ENCODE measurements around the gene PCID2. TPM values are rescaled to one million over a fixed set of nuclear protein-coding genes. Genes with fewer than 3 reads are reported as not detected.

PCID2 gene
- total RNA-seq, 1 donor from 2014 or later, result 99.6 TPM

GRCh38 chr13:113239357-113239756 lies 30.9 kb upstream of the PCID2 start:
- no peak overlapping the region for H3K4me3 ChIP-seq
- H3K27ac ChIP-seq, result no peak overlapping the region
- no peaks in the 10 kb centered on the region for H3K79me2 ChIP-seq (ENCODE audit: low read depth)
- H4K20me1 ChIP-seq (ENCODE audit: low read depth), result no peaks in the 10 kb centered on the region
- peaks cover 22% of the 10 kb centered on the region for H3K36me3 ChIP-seq
- TF ChIP-seq EZH2phosphoT487 (IDR thresholded peaks at IDR 0.05) (no peak), EZH2 (IDR thresholded peaks at IDR 0.05) (no peak), CTCF (IDR thresholded peaks at IDR 0.05) (no peak)
- no peaks in the 10 kb centered on the region for H3K9me3 ChIP-seq (ENCODE audit: low read depth)
- H3K4me3 Mint-ChIP-seq, result no peak overlapping the region
- H3K4me2 ChIP-seq, result no peak overlapping the region
- no peaks in the 10 kb centered on the region for H3K27me3 Mint-ChIP-seq (ENCODE audit: insufficient read depth, low read depth)
- H3K27ac Mint-ChIP-seq, result no peak overlapping the region
- H3K4me1 ChIP-seq, result no peaks in the 10 kb centered on the region
- no peak overlapping the region for H2AFZ ChIP-seq (replicated peaks)
- H3K9me3 Mint-ChIP-seq, result no peaks in the 10 kb centered on the region
- DNase-seq (ENCODE audit: low spot score), result no peak
- H3F3A ChIP-seq (ENCODE audit: low read depth), result no peaks in the 10 kb centered on the region
- no peaks in the 10 kb centered on the region for H3K4me1 Mint-ChIP-seq
- H3K27me3 ChIP-seq, result no peaks in the 10 kb centered on the region
- peaks cover 13% of the 10 kb centered on the region for H3K36me3 Mint-ChIP-seq
- H3K9ac ChIP-seq, result no peak overlapping the region

- Histone ChIP-seq H2AFZ (replicated peaks) (no peak overlapping the region), H3K79me2 (ENCODE audit: low read depth) (no peaks in the 10 kb centered on the region), H3K9ac (no peak overlapping the region), H3K27ac (no peak overlapping the region), H3K27me3 (no peaks in the 10 kb centered on the region), H3K4me2 (no peak overlapping the region), H3K4me3 (no peak overlapping the region), H3K4me1 (no peaks in the 10 kb centered on the region), H4K20me1 (ENCODE audit: low read depth) (no peaks in the 10 kb centered on the region), H3F3A (ENCODE audit: low read depth) (no peaks in the 10 kb centered on the region), H3K36me3 (peaks cover 19% of the 10 kb centered on the region), H3K9me3 (ENCODE audit: low read depth) (no peaks in the 10 kb centered on the region)
- H3K4me3 Mint-ChIP-seq, result no peak overlapping the region
- no peaks in the 10 kb centered on the region for H3K27me3 Mint-ChIP-seq (ENCODE audit: insufficient read depth, low read depth)
- TF ChIP-seq CTCF (IDR thresholded peaks at IDR 0.05) (no peak), EZH2 (IDR thresholded peaks at IDR 0.05) (no peak), EZH2phosphoT487 (IDR thresholded peaks at IDR 0.05) (no peak)
- DNase-seq (ENCODE audit: low spot score), result no peak
- H3K36me3 Mint-ChIP-seq, result peaks cover 9% of the 10 kb centered on the region
- no peak overlapping the region for H3K27ac Mint-ChIP-seq
- no peaks in the 10 kb centered on the region for H3K9me3 Mint-ChIP-seq
- no peaks in the 10 kb centered on the region for H3K4me1 Mint-ChIP-seq
Observed at GRCh38 chr13:113238536-113238935, 30.1 kb upstream of the PCID2 start.

- no peaks in the 10 kb centered on the region for H3K4me1 ChIP-seq
- H3K36me3 Mint-ChIP-seq, result peaks cover 13% of the 10 kb centered on the region
Observed at GRCh38 chr13:113233101-113233500, 24.6 kb upstream of the PCID2 start.

More at GRCh38 chr13:113233101-113233500, 24.6 kb upstream of the PCID2 start:
- Mint-ChIP-seq H3K4me3 (no peak overlapping the region), H3K27me3 (ENCODE audit: insufficient read depth, low read depth) (no peaks in the 10 kb centered on the region), H3K9me3 (no peaks in the 10 kb centered on the region), H3K4me1 (no peaks in the 10 kb centered on the region), H3K27ac (no peak overlapping the region)
- no peaks in the 10 kb centered on the region for H3K27me3 ChIP-seq
- no peak for TF ChIP-seq EZH2phosphoT487 (IDR thresholded peaks at IDR 0.05)
- no peak for TF ChIP-seq CTCF (IDR thresholded peaks at IDR 0.05)
- no peak for TF ChIP-seq EZH2 (IDR thresholded peaks at IDR 0.05)
- no peak overlapping the region for H3K4me3 ChIP-seq
- no peak overlapping the region for H3K4me2 ChIP-seq
- no peaks in the 10 kb centered on the region for H3F3A ChIP-seq (ENCODE audit: low read depth)
- no peak overlapping the region for H3K9ac ChIP-seq
- no peaks in the 10 kb centered on the region for H4K20me1 ChIP-seq (ENCODE audit: low read depth)
- DNase-seq (ENCODE audit: low spot score), result no peak
- H3K9me3 ChIP-seq (ENCODE audit: low read depth), result no peaks in the 10 kb centered on the region
- no peak overlapping the region for H2AFZ ChIP-seq (replicated peaks)
- H3K27ac ChIP-seq, result no peak overlapping the region
- no peaks in the 10 kb centered on the region for H3K36me3 ChIP-seq
- no peaks in the 10 kb centered on the region for H3K79me2 ChIP-seq (ENCODE audit: low read depth)
